ENCODE measurements around the gene GPRIN3.
"Not testable (repeated sequence)": the region's sequence is repeated elsewhere in the genome, so short reads cannot be mapped to it uniquely, and the experiment has no call there.

GPRIN3 gene

DNA sequence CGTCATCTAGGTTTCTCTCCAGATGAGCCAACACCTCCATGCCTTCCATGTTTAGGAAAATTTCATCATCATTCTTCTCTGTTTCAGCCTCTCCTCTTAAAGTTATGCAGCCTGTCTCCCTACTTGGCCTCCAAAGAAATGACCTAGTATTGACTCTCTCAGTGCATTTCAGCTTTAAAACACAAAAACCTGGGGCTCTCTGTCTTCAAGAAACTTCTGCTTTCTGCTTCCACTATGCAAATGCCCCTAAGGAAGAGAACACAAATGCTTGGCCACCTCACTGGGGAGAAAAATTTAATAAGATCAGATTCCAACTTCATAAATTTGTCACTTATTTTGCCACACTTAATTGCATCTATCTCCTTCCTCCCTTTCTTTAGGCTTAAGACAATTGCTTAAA lies 93.3 kb downstream of the GPRIN3 start:
- no peak for ATAC-seq

DNA sequence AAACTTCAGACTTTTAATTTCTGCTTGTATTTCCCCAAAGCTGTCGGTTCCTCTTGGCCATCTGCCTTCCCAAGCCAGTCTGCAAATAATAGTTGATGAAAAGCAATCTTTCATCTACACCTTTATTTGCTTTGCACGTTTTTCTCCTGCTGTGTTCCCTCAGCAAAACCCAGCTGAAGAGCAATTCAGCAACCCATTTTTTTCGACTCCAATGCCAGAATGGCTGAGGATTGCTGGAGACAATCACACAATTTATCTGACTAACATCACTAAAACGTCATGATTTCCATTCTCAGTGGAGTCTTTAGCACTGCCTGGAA lies 94.3 kb downstream of the GPRIN3 start:
- ATAC-seq = no peak

DNA sequence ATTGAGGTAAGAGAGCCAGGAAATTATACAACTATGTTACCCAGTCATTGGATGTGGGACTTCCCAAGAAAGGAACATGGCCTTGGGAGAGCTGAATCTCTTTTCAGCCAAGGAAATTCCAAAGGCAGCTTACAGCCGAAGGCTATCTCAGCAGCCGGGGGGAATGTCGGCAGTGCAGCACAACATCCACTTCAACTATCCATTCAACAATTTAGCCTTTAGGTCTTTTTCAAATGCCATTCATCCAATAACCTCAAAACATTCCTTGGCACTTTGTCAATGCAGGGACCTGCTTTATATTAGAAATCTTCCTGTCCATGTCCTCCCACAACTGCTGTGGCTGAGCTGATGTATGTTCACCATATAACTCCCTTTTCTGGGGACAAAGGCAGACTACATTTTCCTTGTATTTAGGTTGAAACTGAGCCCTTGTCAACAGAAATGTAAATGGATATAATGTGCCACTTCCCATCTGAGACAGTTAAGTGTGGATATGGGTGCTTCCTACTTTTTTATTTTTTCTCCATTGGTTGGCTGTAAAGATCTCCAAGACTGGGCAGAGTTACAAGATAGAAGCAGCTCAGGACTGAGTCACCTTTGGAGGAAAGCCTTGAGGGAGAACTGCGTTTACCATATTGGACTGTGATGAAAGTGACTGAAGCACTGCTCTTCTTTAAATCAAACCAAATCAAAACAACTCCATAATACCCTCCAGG lies 94.8 kb downstream of the GPRIN3 start:
- ATAC-seq = no peak

DNA sequence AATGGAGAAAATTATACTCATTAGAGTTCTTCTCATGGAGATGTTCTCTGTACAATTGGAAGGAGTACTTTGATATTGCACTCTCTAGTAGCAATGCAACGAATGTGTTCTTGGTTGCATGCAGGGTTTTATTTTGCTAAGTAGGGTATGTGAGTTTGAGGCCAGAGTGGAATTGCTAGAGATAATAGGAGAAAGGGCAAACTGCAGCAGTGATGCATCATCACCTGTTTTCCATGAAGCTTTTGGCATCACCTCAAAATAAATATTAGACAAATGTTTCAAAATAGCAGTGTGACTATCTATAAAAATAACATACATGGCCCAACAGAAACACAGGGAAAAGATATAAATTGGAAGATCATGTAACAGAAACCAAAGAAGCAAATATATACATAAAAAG lies 103.0 kb downstream of the GPRIN3 start:
- ATAC-seq = no peak

DNA sequence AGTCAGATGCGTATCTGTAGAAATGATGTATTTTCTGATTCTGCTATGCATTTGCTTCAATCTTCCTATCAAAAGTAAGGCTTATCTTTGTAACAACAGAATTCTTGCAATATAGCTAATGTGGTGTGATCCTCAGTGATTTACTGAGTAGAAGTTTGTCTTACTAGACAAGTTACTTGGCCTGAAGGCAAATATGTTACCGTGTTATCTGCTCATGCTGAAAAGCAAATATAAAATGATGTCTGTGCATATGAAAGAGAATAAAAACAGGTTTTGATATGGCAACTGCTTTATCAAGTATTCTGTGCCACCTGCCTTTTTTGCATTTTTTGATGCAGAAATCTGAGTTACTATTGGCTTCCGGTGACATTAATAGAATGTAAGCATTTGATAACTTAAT lies 103.7 kb downstream of the GPRIN3 start:
- no peak for ATAC-seq

DNA sequence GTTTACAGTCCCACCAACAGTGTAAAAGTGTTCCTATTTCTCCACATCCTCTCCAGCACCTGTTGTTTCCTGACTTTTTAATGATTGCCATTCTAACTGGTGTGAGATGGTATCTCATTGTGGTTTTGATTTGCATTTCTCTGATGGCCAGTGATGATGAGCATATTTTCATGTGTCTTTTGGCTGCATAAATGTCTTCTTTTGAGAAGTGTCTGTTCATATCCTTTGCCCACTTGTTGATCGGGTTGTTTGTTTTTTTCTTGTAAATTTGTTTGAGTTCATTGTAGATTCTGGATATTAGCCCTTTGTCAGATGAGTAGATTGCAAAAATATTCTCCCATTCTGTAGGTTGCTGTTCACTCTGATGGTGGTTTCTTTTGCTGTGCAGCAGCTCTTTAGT lies 108.2 kb downstream of the GPRIN3 start:
- not testable (repeated sequence) for ATAC-seq

DNA sequence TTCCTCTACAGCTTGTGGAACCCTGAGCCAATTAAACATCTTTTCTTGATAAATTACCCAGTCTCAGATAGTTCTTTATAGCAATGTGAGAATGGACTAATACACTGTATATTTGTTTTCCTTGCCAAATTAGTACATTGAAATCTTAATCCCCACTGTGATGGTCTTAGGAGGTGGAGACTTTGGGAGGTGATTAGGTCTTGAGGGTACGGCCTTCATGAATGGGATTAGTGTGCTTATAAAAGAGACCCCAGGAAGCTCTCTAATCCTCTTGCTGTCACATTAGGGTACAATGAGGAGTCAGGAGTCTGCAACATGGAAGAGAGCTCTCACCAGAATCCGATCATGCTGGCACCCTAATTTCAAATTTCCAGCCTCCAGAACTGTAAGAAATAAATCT lies 109.7 kb downstream of the GPRIN3 start:
- no peak for ATAC-seq

DNA sequence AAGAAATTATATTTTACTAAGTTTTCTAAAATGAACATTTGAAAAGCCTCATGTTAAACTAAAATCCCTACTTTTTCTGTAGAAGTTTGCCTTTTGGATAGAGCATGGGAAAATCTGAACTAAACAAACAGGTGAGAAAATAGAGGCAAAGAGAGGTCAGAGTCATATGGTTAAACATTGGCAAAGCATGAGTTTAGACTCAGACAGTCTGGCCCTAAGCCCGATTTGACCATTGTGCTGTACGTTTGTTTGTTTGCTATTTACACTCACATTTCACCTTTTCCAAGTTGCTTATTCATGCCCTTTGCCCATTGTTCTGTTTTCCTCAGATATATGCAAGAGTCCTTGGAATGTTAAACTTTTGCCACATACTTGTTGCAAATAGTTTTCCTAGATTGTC lies 110.9 kb downstream of the GPRIN3 start:
- ATAC-seq = no peak

DNA sequence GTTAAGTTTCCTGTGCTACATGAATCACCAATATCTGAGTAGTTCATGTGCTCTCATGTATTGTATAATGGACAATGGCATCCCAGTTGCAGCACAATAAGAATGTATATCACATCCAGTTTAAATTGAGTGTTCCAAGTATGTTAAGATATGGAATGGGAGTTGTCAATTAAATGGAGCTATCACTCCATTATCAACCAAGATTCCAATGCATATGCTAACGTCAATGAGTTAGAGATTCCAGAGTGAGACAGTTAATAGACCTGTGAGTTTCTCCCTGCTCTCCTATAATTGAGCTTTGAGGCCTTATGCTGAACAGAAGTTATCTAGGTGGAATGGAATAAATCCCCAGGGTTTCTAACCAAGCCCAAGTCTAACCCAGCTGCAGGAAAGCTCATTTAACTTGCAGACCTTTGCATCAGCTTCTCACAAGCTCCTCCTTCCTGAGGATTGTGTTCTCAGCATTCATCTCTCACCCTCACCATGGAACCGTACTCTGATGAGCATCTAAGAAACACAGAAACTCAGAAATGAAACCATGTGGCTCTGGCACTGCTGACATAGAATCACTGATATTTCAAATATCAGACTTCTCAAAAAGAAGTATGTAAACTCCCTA lies 111.4 kb downstream of the GPRIN3 start:
- no peak for ATAC-seq

DNA sequence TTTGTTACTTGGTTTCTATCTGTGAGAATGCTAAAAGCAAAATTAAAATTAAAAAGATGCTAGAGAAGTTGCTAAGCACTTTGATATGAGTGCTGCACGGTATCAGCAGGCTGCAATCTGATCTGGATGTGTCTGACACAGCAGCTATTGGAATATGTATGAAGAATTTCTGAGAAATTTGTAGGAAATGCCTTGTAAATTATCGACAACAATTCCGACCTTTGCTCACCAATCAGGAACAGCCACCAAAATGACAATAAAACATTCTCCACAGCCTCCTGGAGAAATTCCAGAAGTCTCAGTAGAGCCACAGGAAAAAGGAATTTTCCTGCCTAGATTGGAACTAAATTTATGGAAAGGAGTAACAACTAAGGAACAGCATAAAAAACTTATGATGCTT lies 113.8 kb downstream of the GPRIN3 start:
- ATAC-seq = no peak

Data from activated CD4-positive, CD25-positive, alpha-beta regulatory T cell treated with anti-CD3 and anti-CD28 coated beads, Interleukin-2, amount 50 U/mL, for 24 hours (primary cell).